Psoas muscle (tissue), 8 donors: ENCODE measurements around the gene AZIN2. TPM values are rescaled to one million over a fixed set of nuclear protein-coding genes. Genes with fewer than 3 reads are reported as not detected.
"Not testable (repeated sequence)": the region's sequence is repeated elsewhere in the genome, so short reads cannot be mapped to it uniquely, and the experiment has no call there.

Experiments used
- ATAC-seq, 4 donors: fragments of 200-7000 bp; cut with Tn5 transposase; one replicate each; pipeline ENCODE4 v1.9.1; 2020; ENCODE audit warnings: moderate library complexity in 3 of 4, mild to moderate bottlenecking in 2 of 4
- DNase-seq, 2 donors: peaks; one replicate each; pipeline ENCODE4 v3.0.0-alpha.2; 2020
- H3K27ac ChIP-seq: fragments of 200-600 bp; one replicate; pipeline ENCODE4 v1.8.0; 2022
- H3K27me3 ChIP-seq, 3 donors: fragments of 200-600 bp in 1 of 3; one replicate each; pipeline versions ENCODE4 v1.6.1 to v1.8.0; 2013 to 2022; ENCODE audit warnings: low read length in 2 of 3, mild to moderate bottlenecking in 2 of 3, moderate library complexity in 1 of 3; ENCODE audit not compliant: insufficient read depth in 3 of 3
- H3K36me3 ChIP-seq, 2 donors: fragments of 200-600 bp in 1 of 2; one replicate each; pipeline versions ENCODE4 v1.6.1 to v1.8.0; 2013 to 2022; ENCODE audit warnings: low read depth in 1 of 2, mild to moderate bottlenecking in 1 of 2, moderate library complexity in 1 of 2; ENCODE audit not compliant: insufficient read depth in 1 of 2
- H3K4me1 ChIP-seq: fragments of 200-600 bp; one replicate; pipeline ENCODE4 v1.8.0; 2022
- H3K4me3 ChIP-seq: fragments of 200-600 bp; one replicate; pipeline ENCODE4 v1.8.0; 2022; ENCODE audit warnings: mild to moderate bottlenecking
- H3K9me3 ChIP-seq: fragments of 200-600 bp; one replicate; pipeline ENCODE4 v1.8.0; 2022
- WGBS, 3 donors: extraction: QIAGEN DNeasy Blood & Tissue Kit; methylation state at CpG; one replicate each; pipeline versions ENCODE4 v1.1.6 to v1.1.7; 2013; 5-methylcytosine and 5-hydroxymethylcytosine counted together
- intact Hi-C, 2 donors: fragments of 100-400 bp; cut with DNase I; formaldehyde crosslinking; loops; one replicate each; pipeline versions ENCODE4 v1.11.0 to v1.14.2; 2022
- polyA plus RNA-seq, 3 donors: library from polyadenylated mRNA; stranded (reverse); fragments of 200-250 nt; gene quantifications; one replicate each; pipeline ENCODE4 v1.2.3, GENCODE V29; 2013
- total RNA-seq, 4 donors: library from RNA; stranded (reverse); fragmentation: NEBNext Ultra II Directional in 2 of 4; extraction: Animal tissue kit (Norgen Biotek cat#: 25700) in 2 of 4; gene quantifications; one replicate each; pipeline versions ENCODE4 v1.2.1 to v1.2.4, GENCODE V29; 2021 to 2023
- TF ChIP-seq, protein P1 (sequence below): fragments of 200-600 bp; IDR thresholded peaks from one replicate; pipeline ENCODE4 v1.8.0; 2022; ENCODE audit warnings: antibody characterized with exemption
- donor health status: healthy with polysubstance abuse.
- donor health status: DM: no; HTN: no; CAD: no; lungs with moderate emphysema.
- donor health status: Bipolar disorder and iron deficiency.
- donor health status: healthy.
- donor health status: DM: yes; HTN: yes; CAD: no.
- donor health status: DM: no; HTN: no; CAD: no.
- donor health status: DM: no; HTN: no; CAD: no.
- donor health status: DM: yes; HTN: yes; CAD: no.

The AZIN2 gene
- total and polyA plus RNA-seq, 7 donors, result 0.17 to 3.5 (median 0.96) TPM

GRCh38 chr1:33097137-33097611 is 16.2 kb downstream of the AZIN2 start:
- DNase-seq, result no peak
- WGBS, 3 donors, result 97 to 100% (median 98%) methylated on average over 3 of the region's 3 CpGs

DNA sequence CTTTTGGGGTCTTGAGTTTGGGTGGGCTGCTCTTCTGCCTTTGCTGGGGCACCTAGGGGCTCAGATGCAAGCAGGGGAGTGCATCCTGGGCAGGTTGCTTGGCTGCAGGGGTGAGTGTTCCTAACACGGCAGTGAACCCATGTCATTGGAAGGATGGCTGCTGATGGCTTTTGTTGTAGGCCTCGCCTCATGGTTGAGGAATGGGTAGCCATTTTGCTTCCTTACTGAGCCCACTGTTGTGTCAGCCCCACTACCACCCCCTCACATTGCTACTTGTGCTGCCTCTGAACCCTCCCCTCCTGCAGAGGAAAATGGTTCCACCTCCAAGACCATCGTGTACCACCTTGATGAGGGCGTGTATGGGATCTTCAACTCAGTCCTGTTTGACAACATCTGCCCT is 16.8 kb downstream of the AZIN2 start:
- no peaks in the 10 kb centered on the region for H3K4me1 ChIP-seq
- TF ChIP-seq, protein P1, sequence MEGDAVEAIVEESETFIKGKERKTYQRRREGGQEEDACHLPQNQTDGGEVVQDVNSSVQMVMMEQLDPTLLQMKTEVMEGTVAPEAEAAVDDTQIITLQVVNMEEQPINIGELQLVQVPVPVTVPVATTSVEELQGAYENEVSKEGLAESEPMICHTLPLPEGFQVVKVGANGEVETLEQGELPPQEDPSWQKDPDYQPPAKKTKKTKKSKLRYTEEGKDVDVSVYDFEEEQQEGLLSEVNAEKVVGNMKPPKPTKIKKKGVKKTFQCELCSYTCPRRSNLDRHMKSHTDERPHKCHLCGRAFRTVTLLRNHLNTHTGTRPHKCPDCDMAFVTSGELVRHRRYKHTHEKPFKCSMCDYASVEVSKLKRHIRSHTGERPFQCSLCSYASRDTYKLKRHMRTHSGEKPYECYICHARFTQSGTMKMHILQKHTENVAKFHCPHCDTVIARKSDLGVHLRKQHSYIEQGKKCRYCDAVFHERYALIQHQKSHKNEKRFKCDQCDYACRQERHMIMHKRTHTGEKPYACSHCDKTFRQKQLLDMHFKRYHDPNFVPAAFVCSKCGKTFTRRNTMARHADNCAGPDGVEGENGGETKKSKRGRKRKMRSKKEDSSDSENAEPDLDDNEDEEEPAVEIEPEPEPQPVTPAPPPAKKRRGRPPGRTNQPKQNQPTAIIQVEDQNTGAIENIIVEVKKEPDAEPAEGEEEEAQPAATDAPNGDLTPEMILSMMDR, result no peak
- H3K36me3 ChIP-seq, result peaks cover 0 to 14% of the 10 kb centered on the region in 2 donors
- no peaks in the 10 kb centered on the region for H3K9me3 ChIP-seq
- intact Hi-C loops, result loop anchor here in 1 of 2 donors (5.0 kb wide), 1 partner anchor 515 kb away; no protein-coding TSS in a partner anchor
- H3K27ac ChIP-seq, result no peak overlapping the region
- no peaks in the 10 kb centered on the region for H3K27me3 ChIP-seq
- H3K4me3 ChIP-seq, result no peak overlapping the region
- WGBS, 3 donors, result 90 to 93% (median 92%) methylated on average over 4 of the region's 4 CpGs
- DNase-seq, result no peak
- ATAC-seq, result no peak

More at GRCh38 chr1:33097137-33097611, 16.2 kb downstream of the AZIN2 start:
- intact Hi-C loops, result loop anchor here in 1 of 2 donors (5.0 kb wide), 1 partner anchor 515 kb away; no protein-coding TSS in a partner anchor
- no peaks in the 10 kb centered on the region for H3K27me3 ChIP-seq
- no peak overlapping the region for H3K27ac ChIP-seq
- H3K36me3 ChIP-seq, result peaks cover 0 to 10% of the 10 kb centered on the region in 2 donors
- ATAC-seq, result no peak
- H3K4me1 ChIP-seq, result no peaks in the 10 kb centered on the region
- no peaks in the 10 kb centered on the region for H3K9me3 ChIP-seq
- TF ChIP-seq, protein P1, result no peak
- H3K4me3 ChIP-seq, result no peak overlapping the region

GRCh38 chr1:33098371-33098770 is 17.4 kb downstream of the AZIN2 start:
- TF ChIP-seq, protein P1, result no peak
- intact Hi-C loops, result loop anchor here in 1 of 2 donors (5.0 kb wide), 1 partner anchor 514 kb away; no protein-coding TSS in a partner anchor
- H3K27ac ChIP-seq, result no peak overlapping the region
- H3K27me3 ChIP-seq, result no peaks in the 10 kb centered on the region
- no peaks in the 10 kb centered on the region for H3K4me1 ChIP-seq
- ATAC-seq (no peak), DNase-seq (no peak)
- H3K9me3 ChIP-seq, result no peaks in the 10 kb centered on the region
- H3K4me3 ChIP-seq, result no peak overlapping the region
- H3K36me3 ChIP-seq, result peaks cover 0 to 20% of the 10 kb centered on the region in 2 donors

- DNase-seq (peak in 1 of 2 donors; percentile 61), ATAC-seq (peak in 3 of 4 donors; percentile 81 to 89 (median 88))
- WGBS, 3 donors, result 68 to 73% (median 69%) methylated on average over 13 of the region's 13 CpGs
- H3K9me3 ChIP-seq, result no peaks in the 10 kb centered on the region
- H3K4me3 ChIP-seq, result no peak overlapping the region
- H3K27me3 ChIP-seq, result no peaks in the 10 kb centered on the region
- intact Hi-C loops, result loop anchor here in 1 of 2 donors (5.0 kb wide), 1 partner anchor 513 kb away; no protein-coding TSS in a partner anchor
- H3K4me1 ChIP-seq, result no peaks in the 10 kb centered on the region
- H3K27ac ChIP-seq, result peak overlapping the region; percentile 18
- peaks cover 0 to 23% of the 10 kb centered on the region in 2 donors for H3K36me3 ChIP-seq
- TF ChIP-seq, protein P1, result no peak
These were observed 18.6 kb downstream of the AZIN2 start for GRCh38 chr1:33099290-33100118.

- peaks cover 0 to 23% of the 10 kb centered on the region in 2 donors for H3K36me3 ChIP-seq
- H3K27ac ChIP-seq, ATAC-seq, H3K4me1 ChIP-seq, intact Hi-C loops, DNase-seq, H3K27me3 ChIP-seq, H3K4me3 ChIP-seq, H3K9me3 ChIP-seq: not testable (repeated sequence)
- WGBS, 3 donors, result 77 to 87% (median 84%) methylated on average over 4 of the region's 4 CpGs
These were observed 19.1 kb downstream of the AZIN2 start for GRCh38 chr1:33100119-33100415.
